Fibroblast of gingiva (primary cell): ENCODE measurements around the gene CEND1.

Source experiments
- DNase-seq: peaks from one replicate; pipeline ENCODE4 v3.0.0-alpha.2; 2011; ENCODE audit warnings: low read depth

CEND1 gene

DNA sequence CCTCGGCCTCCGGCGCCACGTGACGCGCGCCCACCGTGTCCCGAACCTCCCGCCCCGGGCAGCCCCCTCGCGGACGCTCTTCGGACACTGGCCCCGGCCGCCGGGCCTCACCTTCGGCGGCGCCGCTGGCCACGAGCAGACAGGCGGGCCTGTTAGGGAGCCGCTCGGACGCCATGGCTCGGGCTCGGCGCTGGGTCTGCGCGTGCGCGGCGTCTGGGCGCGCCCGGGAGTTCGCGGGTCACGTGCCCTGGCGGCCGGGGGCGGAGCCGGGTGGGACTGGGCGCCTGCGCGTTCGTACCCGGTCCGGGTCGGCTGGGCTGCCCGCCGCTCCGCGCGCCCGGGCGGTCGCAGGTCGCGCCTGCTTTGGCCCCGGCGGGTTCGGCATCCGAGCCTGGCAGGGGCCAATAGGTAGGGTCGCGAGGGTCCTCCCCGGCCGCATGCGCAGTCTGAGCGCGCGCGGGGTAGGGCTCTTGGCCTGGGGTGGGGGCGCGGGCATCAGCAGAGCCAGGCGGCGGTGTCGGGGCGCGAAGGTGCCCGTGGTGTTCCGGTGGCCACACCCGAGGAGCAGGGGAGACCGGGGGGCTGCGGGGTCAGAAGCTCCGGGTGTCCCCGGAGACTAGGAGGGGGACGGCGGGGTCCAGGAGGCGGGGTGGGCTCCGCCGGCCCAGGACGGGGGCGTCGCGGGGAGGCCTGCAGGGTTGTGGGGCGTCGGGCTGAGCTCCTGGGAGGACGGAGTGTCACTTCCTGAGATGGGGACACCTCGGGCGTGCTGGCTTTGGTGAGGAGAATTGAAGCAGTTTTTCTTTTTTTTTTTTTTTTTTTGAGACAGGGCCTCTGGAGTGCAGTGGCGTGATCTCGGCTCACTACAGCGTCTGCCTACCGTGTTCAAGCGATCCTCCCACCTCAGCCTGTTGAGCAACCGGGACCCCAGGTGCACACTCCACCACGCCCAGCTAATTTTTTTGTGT lies 12.3 kb downstream of the CEND1 start, which contains the start of gene GATD1:
Gene GATD1, minus strand, starts transcription at position 200 of the 968 bp plus-strand sequence. Its CDS starts 25 bp downstream, at position 175.
- DNase-seq, result peak; percentile 79

DNA sequence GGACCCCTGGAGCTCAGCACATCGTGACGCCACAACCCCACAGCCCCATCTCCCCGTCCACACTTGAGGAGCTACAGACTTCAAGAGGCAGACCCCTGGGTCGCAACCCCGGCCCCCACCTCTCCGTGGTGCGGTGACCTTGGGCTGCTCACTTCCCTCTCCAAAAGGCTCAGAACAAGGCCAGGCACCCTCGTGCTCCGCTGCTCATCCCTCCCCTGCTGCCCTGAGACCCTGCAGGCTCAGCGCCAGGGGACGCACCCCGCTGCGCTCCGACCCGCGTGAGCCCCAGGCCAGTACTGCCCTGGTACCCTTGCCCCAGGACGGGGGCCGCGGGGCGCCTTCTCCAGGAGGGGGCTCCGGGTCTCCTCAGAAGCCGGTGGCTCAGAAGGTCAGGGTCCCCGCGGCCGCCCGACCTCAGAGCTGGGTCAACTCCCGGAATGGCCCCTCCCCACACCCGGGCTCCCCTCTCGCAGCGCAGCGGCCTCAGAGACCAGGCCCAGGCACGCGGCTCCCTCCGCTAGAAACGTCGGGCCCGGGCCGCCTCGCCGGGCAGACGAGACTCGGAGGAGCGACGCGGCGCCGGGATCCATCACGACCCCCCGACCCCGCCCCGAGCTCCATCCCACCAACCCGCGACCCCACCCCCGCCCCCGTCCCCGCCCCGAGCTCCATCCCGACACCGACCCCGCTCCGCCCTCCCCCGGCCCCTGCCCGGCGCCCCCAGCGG lies 13.2 kb downstream of the CEND1 start:
- DNase-seq, result no peak

DNA sequence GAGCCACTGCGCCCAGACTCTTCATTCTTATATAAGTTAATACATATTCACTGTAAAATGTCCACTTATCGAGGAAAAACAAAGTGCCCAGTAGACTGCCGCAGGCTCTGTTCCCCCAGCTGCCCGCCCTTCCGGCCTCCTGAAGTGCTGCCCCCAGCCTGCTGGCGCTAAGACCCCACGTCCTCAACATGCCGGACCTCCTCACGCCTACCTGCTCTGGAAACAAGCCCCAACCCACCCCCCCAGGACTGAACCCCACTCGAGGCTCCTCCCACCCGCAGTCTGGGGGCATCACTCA lies 13.7 kb downstream of the CEND1 start:
- DNase-seq, result no peak

DNA sequence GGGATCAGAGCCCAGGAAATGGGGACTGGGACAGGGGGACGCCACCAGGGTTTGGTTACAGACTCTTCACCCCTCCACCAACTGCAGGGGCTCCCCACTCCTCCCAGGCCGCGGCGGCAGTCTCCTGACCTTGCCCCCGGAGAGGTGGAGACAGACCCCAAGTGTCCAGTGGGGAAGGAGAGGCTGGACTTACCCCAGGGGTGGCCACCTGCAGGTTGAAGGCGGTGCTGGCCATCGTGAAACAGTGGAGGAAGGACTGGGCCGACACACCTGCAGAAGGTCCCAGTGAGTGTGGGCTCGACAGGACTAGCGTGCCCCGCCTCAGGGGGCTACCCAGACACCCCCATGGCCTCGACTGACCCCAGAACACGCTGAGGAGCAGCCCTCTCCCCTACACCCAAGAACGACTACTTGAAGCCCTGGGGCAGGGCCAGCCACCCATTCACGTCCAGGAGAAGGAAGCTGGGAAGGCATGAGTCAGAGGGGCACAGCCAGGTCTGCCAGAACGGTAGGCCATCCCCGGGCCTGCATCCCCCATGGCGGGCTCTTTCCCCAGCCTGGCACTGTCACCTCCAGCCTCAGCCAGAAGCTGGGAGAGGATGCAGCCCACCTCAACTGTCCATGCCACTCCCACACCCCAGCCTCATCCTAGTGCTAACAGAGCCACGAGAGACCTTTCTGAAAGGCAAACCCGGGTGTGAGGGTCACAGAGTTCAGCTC lies 14.9 kb downstream of the CEND1 start:
- DNase-seq, result no peak

DNA sequence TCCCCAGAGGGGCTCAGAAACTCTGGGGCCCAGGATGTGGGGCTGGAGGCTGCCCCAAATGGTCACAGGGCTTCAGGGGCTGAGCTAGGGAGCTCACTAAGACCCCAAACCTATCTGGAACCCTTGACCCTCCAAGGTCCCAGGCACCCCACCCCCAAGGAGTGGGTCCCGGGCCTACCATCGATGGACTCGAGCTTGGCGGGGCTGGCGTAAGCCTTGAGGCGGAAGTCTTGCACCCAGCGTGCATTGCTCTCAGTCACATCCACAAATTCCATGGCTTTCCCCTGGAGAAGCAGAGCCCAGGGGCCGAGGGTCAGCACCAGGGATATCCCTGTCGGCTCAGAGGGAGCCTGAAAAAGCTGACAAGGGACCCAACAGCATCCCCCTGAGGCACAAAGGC lies 16.1 kb downstream of the CEND1 start:
- DNase-seq, result no peak

DNA sequence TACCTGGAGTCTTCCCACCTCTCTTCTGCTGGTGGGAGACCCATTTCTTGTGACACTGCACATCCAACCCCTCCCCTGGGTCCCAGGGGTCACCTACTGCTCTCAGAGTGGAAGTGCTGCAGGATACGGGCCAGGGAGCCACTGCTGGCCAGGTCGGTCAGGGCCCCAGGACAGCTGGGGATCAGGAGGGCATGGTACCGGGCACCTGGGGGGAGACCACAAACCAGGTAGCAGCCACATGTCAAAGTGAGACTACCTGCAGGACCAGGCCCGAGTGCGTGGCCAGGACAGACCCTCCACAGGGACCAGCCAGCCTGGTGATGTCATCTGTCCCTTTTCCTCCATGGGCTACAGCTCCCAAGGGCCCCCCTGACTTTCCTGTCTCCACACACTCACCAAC lies 16.5 kb downstream of the CEND1 start:
- no peak for DNase-seq

DNA sequence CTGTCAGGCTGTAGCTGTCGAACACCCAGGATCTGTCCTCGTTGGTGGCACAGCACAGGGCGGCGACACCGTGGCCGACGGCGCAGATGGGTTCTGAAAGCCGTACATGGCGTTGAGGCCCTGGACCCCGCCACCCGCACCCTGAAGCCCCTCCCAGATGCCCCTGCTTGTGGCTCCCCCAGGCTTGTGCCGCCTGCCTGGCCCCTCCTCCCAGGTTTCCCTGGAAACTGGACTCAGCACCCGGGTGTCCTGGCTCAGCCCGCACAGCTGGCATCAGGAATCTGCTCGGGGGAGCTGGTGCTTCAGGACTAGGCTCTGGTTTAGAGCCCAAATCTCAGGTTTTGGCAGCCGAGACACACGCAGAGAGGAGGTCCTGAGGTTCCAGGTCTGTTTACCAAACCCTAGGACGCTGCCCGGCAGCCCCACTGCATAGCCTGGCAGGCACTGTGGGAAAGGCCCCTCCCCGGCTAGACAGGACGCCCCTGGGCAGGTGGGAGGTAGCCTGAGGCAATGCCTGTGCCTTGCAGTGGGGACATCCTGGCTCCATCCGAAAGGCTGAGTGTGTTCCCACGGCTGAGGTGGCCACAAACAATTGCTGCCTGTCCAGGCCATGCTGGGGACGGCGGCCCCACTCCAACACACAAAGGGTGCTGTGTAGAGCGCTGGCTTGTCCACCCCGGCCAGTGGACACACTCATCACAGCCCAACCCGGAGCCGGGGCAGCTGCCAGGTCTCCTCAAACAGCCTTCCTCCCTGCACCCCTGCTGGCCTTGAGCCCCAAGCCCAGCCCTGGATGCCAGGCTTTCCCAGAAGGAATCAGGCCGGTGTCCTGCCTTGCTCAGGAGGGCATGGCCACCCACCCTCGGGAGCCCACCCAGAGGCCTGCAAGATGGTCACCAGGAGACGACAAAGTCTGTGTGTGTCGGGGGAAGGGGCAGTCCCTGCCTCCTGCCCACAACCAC lies 17.2 kb downstream of the CEND1 start:
- no peak for DNase-seq

DNA sequence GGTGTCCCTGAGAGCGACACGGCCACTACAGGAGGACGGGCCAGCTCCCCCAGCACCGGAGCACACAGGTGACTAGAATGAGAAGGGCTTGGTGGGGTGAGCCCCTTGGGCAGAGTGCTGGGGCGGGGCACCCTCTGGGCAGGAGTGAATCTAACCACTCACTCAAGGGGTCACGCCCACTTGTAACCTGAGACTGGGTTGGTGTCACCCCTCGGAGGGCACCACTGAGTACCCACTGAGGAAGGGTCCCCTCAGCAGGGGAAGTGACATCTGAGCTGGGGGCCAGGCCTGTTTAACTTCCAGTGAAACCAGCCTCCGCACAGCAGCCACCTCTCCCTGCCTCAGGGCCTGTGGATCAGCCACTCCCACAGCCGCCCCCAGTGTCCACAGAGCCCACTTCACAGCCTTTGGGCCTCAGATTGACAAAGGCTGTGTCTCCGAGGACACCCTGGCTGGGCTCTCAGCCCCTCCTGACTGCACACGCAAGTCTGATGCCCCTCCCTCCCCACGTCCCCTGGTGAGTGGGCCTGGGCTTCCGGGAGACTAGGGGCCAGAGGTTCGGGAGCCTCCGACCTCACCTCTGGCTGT lies 18.2 kb downstream of the CEND1 start:
- no peak for DNase-seq

DNA sequence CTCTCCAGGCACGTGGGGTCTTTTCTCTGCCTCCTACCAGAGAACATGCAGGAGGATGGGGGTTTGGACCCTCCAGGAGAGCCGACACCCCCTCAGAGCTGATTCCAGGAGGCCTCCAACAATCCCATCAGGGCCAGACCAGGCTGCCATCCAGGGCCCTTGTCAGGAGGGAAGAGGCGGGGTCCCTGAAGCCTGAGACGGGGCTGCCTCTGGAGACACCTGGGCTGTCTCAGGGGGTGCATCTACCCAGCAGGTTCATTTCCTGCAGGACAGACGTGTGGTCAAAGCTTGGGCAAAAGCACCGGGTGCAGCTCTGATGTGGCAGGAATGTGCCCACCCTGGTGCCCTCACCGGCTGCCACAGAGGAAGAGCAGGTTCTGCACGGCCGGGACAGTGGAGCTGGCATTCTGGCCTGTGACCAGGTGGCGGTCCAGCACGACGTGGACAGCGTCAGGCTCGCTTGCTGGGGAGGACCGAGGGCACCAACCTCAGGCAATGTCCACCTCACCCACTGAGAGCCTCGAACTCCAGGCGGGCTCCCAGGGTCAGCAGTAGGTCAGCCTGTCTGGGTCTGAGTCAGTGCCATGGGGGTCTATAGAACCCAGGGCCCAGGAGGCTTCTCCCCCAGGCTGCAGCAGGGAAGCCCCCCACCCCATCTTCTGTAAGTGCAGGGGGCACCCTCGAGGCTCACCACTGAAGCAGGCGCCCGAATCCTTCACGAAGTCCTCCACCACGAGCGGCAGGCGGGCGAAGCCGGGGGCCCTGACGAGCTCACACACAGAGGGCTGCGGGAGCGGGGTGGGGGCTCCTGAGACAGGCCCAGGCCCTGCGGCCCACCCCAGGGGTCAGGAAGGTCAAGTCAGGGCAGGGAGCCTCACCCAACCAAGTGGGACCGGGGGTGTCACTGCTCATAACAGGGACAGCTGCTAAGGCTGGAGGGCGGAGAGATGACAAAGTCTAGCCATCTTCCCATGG lies 19.0 kb downstream of the CEND1 start:
- no peak for DNase-seq

DNA sequence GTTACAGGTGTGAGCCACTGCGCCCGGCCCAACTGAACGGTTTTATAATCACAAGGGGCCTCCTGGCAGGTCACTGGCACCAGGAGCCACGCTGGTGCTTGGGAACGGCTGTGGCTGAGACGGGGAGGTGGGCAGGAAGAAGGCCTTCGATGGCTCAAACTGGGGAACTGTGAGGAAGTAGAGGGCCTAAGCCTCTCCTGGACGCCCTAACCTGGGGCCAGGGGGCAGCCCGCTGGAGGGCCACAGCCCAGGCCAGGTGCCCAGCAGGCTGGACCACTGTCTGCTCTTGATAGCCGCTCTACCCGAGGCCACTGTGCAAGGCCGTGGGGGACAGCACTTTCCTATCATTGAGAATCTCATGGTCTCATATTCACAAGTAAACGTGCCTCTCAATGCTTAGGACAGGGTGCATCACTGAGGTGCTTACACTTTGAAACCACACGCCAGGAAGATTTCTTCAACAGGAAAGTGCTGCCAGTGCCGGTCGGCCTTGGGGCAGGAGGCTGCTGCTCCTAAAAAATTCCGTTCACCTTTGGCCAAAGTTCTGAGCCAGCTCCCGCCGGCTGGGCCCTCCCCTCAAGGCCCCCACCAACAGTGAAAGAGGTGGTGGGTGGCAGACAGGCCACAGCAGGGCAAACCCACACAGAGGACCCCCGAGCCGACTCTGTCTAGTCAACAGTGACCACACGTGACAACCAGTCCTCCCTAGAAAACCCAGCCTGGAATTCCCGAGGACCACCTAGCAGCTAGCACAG lies 19.8 kb downstream of the CEND1 start:
- DNase-seq, result no peak

DNA sequence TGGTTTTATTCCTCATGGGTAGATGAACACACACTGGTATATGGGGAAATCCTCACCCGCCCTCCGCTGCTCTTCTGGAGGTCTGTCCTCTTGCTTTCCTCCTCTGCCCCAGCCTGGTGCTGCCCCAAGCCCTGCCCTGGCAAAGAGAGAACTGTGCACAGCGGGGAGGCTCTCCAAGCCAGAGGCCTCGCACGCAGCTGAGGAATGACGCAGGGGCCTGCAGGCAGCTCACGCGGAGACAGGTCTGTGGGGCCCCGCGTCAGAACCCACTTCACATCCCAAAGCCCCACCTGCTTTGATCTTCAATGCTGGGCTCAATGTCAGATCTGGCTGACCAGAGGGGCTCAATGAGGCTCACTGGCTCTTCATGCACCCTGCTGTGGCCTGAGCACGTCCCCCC lies 22.7 kb downstream of the CEND1 start:
- DNase-seq, result no peak

DNA sequence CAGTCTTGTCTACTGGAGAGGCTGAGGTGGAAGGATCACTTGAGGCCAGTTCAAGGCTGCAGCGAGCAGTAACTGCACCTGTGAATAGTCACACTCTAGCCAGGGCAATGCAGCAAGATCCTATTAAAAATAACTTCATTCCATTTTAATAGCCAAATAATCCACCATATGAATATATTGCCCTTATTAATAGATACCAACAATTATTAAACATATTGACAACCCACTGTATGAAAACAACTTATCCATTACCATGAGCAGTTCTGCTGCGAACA lies 23.0 kb downstream of the CEND1 start:
- DNase-seq, result no peak

DNA sequence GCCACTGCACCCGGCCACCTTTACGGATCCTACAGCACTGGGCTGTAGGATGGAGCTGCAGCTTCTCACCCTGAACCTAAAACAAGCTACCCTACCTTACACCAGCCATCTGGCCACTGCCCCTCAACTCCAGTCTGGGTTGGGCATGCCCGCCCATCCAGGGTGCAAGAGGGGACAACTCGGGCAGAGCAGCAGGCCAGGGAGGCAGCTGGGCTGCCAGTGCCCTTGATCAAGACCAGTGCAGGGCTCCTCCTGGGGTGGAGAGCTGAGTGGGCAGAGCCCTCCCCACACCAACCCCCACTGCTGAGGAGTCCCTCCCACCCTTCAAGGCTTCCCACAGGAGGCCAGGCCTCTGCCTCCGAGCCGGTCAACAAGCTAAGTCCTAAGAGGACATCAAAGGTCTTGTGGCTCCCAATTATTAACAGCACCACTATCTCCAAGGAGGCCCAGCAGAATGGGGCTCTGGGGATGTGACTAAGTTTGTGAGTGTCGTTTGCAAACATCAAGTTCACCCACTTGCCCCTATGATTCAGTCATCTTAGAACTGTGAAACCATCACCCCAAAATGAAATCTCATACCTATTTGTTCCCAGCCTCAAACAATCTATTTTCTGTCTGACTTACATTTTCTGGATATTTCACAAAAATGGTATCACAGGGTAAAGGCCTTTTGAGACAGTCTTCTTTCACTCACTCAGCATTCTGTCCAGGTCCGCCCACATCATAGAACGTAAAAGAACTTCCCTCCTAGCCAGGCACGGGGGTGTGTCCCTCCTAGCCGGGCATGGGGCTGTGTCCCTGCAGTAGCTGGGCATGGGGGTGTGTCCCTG lies 23.6 kb downstream of the CEND1 start:
- DNase-seq, result no peak

DNA sequence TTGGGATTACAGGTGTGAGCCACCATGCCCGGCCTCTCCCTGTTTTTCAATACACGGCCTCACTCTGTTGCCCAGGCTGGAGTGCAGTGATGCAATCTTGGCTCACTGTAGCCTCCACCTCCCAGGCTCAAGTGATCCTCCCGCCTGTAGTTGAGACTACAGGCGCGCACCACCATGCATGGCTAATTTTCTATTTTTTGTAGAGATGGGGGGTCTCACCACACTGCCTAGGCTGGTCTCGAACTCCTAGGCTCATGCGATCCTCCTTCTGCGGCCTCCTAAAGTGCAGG lies 24.1 kb downstream of the CEND1 start:
- no peak for DNase-seq

DNA sequence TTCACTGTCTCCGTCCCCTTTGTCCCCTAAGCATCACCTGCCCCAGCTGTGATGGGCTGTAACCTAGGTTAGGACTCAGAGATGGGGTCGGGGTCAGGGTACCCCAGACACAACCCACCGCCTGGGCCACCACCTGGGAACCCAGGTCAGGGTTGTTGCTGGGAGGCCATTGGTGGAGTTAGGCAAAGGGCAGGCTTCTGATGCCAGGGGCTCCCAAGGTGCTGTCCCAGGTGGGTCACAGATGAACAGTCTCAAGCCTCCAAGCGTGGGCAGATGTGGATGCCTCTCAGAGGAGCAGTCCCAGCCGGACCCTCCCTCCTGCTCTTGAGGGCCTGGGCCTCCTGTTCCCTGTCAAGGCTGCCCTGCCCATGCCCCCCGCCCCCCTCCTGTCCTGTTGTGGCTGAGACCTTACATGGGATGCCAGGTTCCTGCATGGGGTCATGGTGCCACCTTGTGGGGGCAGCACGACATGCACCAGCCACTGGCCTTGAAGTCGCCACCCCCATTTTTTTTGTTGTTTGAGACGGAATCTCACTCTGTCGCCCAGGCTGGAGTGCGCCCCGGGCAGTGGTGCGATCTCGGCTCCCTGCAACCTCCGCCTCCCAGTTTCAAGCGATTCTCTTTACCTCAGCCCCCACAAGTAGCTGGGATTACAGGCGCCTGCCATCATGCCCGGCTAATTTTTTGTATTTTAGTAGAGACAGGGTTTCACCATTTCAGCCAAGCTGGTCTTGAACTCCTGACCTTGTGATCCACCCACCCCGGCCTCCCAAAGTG lies 24.7 kb downstream of the CEND1 start:
- DNase-seq, result peak; percentile 64

DNA sequence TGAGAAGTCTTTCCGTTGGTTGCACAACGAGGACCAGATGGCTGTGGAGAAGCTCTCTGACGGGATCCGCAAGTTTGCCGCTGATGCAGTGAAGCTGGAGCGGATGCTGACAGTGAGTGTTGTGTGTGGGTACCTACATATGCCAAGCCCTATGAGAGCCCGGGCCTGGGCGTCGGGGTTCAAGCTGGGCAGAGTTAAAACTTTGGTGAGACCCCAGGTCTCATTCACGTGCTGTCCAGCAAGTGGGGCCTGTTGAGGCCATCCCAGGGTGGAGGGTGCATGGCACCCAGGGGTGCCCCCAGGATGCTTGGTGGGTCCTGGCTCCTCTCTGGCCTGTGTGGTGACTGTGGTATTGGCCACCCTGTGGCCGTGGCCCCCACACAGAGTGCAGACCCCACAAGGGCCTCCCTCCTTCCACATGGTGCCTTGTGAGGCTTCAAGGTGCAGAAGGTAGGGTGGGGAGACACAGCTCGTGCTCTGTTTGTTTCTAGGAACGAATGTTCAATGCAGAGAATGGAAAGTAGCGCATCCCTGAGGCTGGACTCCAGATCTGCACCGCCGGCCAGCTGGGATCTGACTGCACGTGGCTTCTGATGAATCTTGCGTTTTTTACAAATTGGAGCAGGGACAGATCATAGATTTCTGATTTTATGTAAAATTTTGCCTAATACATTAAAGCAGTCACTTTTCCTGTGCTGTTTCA lies 25.4 kb downstream of the CEND1 start:
- no peak for DNase-seq
